ENCODE measurements around the gene POLE.

The POLE gene

GRCh38 chr12:132687211-132688164, at the start of gene POLE, which contains the start of gene PXMP2:
TSS of gene POLE (minus strand) at chr12:132687342. CDS start at chr12:132687315, 27 bp downstream.
TSS of gene PXMP2 (plus strand) at chr12:132687587. CDS start at chr12:132687671, 84 bp downstream.
- DNase-seq = peak; percentile 96

DNA sequence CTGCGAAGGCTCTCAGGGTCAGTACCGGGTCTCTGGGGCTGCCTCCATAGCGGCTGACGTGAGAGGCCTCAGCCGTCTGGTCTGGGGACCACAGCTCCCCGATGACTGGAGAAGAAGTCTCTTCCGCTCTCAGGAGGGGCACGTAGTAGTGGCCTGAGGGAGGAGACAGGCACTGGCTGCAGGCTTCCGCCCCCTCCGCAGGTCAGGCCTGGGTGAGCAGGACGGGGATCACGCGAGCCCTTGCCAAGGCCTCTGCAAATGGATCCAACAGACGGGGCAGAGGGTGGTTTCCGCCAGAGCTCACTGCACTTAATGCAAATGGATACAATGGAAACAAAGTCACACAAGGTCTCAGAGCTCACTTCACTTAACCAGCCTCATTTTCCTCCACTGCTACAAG, 49.8 kb upstream of the POLE start:
- DNase-seq = no peak

DNA sequence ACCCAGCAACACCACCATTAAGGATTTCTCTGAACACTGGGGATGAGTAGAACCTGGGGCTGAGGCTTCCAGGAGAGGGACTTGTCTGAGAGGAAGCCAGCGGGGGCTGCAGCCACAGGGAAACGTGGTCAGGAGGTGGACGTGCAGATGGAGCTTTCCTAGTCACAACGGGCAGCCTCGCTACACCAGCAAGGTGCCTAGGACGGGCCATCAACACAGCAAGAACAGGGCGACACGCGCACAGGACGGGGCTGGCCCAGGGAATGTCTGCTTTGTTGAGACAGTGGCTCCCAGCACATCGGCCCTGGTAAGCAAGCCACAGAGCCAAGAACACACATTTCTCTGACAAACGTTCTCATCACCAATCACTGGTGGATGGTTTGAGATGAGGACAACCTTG, 49.2 kb upstream of the POLE start:
- no peak for DNase-seq

DNA sequence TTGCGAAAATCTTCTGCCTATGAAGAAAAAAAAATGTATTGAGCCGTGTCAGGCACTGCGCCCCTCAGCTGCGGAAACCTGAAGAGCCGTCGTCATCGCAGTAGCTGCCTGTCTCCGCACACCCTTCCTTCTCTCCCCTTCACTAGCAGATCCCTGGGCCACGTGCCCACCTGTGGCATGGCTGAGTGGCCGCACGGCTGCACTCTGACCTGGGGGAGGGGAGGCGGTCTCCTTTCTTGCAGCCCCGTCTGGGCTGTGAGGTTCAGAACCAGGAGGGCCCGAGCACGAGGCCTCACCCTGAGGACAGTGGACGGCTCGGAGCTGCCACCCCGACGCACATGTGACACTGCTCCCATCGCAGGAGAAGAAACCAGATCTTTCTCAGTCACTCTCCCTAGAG, 48.4 kb upstream of the POLE start:
- no peak for DNase-seq

- DNase-seq = no peak
Observed at GRCh38 chr12:132734206-132734605, 47.1 kb upstream of the POLE start.

GRCh38 chr12:132731574-132731973, 44.4 kb upstream of the POLE start:
- DNase-seq = no peak

- no peak for DNase-seq
Observed at GRCh38 chr12:132730353-132730752, 43.2 kb upstream of the POLE start.

- peak; percentile 5 for DNase-seq
Observed at GRCh38 chr12:132729541-132730320, 42.6 kb upstream of the POLE start.

GRCh38 chr12:132728502-132728901, 41.4 kb upstream of the POLE start:
- DNase-seq = no peak

- no peak for DNase-seq
Observed at GRCh38 chr12:132727091-132727794, 40.1 kb upstream of the POLE start.

DNA sequence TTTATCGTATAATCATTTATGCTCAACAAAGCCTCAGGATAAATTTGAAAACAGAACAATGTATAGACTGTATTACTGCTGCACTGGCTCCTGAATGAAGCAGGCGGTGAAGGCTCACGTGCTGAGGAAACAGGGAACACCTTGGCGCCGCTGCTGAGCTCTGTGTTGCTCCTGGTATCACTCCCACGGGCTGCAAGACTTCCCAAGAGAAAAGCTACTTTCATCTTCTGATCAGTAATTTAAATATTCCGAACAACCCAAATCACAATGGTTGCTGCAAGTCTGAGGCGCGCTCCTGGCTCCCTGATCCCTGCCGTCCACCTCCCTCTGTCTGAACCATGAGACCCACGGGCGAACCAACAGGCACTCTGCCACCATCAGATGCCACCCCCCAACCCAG, 39.2 kb upstream of the POLE start:
- DNase-seq = no peak

GRCh38 chr12:132724506-132725241, 37.5 kb upstream of the POLE start:
- DNase-seq = no peak

DNA sequence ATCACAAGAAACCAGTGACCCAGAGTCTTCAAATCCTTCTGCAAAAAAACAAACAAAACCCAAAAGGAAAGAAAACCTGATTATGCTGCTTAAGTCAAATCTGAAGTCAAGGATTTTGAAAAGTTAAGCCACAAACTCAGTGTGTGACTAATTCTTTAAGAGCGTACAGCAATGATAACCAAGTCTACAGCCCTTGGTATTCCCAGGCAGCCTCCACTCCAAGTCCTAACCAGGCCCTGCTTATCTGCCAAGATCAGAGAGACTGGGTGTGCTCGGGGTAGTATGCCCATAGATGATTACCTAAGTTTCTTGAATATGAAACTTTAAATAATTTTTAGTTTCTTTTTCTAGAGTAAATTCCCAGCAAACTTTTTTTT, 36.6 kb upstream of the POLE start:
- DNase-seq = no peak

DNA sequence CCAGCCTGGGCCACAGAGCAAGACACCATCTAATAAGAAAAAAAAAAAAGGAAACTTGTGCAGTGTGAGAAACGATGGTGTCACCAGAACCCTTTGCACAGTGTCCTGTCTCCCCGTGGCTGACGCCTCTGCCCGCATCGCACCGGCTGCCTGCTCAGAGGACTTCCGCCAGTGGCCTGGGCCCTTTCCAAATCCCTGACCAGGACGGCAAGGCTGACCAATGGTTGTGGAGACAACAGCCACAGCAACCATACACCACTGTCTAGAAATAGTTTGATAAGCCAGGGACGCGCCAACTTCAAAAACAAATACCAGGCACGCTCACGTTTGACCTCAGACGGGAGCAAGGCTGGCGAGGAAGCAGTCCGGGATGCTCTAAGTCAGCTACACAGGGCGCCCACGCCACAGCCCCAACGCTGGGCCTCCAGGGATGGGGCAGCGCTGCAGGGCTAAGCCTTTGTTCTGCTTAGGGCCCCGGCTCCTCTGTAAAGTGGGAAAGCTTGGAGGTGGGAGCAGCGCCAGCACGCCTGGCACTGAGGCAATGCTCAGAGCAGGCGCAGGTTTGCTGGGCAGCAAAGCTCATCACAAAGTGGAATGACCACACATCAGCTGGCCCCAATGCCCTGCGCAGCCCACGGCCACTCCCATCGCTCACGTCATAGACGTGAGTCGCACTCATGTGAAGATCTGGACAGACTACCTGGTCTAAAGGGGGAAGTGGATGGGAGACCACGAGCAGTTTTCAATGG, 36.0 kb upstream of the POLE start:
- no peak for DNase-seq

GRCh38 chr12:132720606-132721345, 33.6 kb upstream of the POLE start:
- no peak for DNase-seq

DNA sequence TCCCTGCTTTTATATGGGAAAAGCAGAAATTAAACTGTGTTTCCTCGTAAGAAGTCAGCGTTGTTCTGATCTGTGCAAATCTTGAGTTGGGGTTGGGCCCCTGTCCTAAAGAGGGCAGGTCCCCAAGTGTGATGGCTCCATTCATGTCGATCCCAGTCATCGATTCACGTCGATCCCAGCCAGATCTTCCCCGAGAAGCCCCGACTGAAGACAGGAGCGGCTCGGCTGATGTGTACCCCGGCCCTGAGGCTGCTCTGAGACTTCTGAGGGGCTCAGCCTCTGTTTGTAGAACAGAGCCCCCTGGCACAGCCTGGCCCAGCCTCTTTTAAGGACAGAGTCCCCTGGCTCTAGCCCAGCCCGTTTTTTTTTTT, 32.8 kb upstream of the POLE start:
- no peak for DNase-seq

DNA sequence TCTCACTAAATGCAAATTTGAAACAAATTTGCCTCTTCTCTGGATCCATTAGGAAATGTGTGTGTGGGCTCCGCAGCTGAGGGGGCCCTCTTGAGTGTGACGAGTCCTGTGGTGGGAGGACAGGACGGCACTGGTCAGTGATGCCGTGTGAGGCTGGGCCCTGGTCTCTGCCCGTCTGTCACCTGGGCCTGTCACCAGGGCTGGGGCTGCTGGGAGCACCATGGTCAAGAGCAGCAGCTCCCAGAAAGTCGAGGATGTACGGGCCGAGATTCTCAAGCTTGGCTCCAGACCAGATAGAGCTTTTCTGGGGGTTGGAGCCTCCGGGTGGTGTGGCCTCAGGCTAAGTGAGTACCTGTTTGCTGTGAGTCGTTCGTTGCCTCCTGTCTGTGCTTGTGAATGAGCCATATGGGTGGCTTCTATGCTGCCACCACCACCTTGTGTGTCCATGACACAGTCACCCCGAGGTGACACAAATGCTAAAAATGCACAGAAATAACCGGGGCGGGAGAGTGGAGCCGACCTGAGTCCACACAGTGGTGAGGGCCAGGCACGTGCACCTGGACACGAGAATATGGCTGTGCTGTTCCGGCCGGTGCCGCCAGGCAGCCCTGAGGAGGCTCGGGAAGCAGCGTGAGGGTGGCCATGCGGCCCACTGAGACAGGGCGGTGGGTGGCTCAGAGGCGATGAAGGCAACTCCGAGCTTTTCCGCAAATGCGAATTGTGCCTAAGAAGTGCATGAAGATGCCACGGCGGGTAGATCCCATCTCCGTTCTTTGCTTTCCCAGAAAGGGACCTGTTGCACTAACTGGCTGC, 32.2 kb upstream of the POLE start:
- no peak for DNase-seq

DNA sequence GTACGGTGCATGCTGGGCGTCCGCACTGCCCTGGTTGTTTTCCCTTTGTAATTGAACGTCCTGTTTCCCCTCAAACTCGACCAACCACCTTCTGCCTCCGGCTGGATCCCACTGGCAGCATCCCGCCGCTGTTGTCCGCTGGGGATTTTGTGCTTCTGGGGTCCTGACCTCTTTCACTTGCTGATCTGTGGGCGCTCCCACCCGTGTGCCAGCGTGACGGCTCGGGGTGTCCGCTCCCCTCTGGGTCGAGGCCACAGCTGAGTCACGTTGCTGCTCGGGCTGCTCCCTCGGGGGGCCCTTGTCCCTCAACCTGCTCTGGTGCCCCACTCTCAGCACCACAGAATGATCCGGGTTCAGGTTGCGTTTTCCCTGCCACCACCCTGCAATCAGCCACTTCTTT, 31.5 kb upstream of the POLE start:
- DNase-seq = no peak

- DNase-seq = no peak
Observed at GRCh38 chr12:132717531-132718387, 30.6 kb upstream of the POLE start.
